H9 (cell line): Measurements from ENCODE around the gene NUDT21. TPM values are rescaled to one million over a fixed set of nuclear protein-coding genes. Genes with fewer than 3 reads are reported as not detected.

ENCODE experiments used
- DNase-seq: peaks from one replicate; pipeline ENCODE4 v3.0.0-alpha.2; 2017
- H2AFZ ChIP-seq: one replicate; pipeline ENCODE4 v1.6.1; 2013; ENCODE audit warnings: mild to moderate bottlenecking, low read length, control low read depth, moderate library complexity
- H2AK5ac ChIP-seq: 2 replicates; pipeline ENCODE4 v1.6.1; 2013; ENCODE audit warnings: low read length, control low read depth, mixed read lengths; ENCODE audit not compliant: insufficient read length
- H2BK120ac ChIP-seq: one replicate; pipeline ENCODE4 v1.6.1; 2013; ENCODE audit warnings: low read depth, mild to moderate bottlenecking, low read length, control low read depth, inconsistent platforms; ENCODE audit not compliant: poor library complexity, severe bottlenecking
- H2BK12ac ChIP-seq: 2 replicates; pipeline ENCODE4 v1.6.1; 2013; ENCODE audit warnings: low read length, control low read depth, mixed read lengths, low read depth; ENCODE audit not compliant: insufficient read length
- H2BK15ac ChIP-seq: 2 replicates; pipeline ENCODE4 v1.6.1; 2013; ENCODE audit warnings: low read depth, low read length, control low read depth
- H2BK20ac ChIP-seq: one replicate; pipeline ENCODE4 v1.6.1; 2013; ENCODE audit warnings: low read depth, mild to moderate bottlenecking, low read length, control low read depth, inconsistent platforms; ENCODE audit not compliant: poor library complexity, severe bottlenecking
- H2BK5ac ChIP-seq: 2 replicates; pipeline ENCODE4 v1.6.1; 2013; ENCODE audit warnings: low read length, control low read depth, mixed read lengths; ENCODE audit not compliant: insufficient read length
- H3K14ac ChIP-seq: 2 replicates; pipeline ENCODE4 v1.6.1; 2013; ENCODE audit warnings: low read length, control low read depth; ENCODE audit not compliant: insufficient read depth
- H3K18ac ChIP-seq: 2 replicates; pipeline ENCODE4 v1.6.1; 2013; ENCODE audit warnings: low read depth, mild to moderate bottlenecking, mixed read lengths, low read length, control low read depth; ENCODE audit not compliant: insufficient read length
- H3K23ac ChIP-seq: 2 replicates; pipeline ENCODE4 v1.6.1; 2013; ENCODE audit warnings: low read length, control low read depth, mixed read lengths, low read depth; ENCODE audit not compliant: insufficient read length
- H3K23me2 ChIP-seq: 2 replicates; pipeline ENCODE4 v1.6.1; 2013; ENCODE audit warnings: low read depth, mild to moderate bottlenecking, mixed read lengths, low read length, control low read depth; ENCODE audit not compliant: insufficient read length, poor library complexity, severe bottlenecking
- H3K27ac ChIP-seq: 2 replicates; pipeline ENCODE4 v1.5.1; 2013; ENCODE audit warnings: low read length, control low read depth, mixed read lengths, low read depth; ENCODE audit not compliant: insufficient read length
- H3K27me3 ChIP-seq: 2 replicates; pipeline ENCODE4 v1.6.1; 2013; ENCODE audit warnings: low read length, control low read depth, inconsistent platforms; ENCODE audit not compliant: insufficient read depth
- H3K4ac ChIP-seq: 2 replicates; pipeline ENCODE4 v1.6.1; 2013; ENCODE audit warnings: low read depth, mild to moderate bottlenecking, control low read depth, inconsistent platforms, low read length, moderate library complexity
- H3K4me1 ChIP-seq: 2 replicates; pipeline ENCODE4 v1.6.1; 2013; ENCODE audit warnings: low read length, control low read depth, inconsistent platforms; ENCODE audit not compliant: insufficient read depth
- H3K4me2 ChIP-seq: 2 replicates; pipeline ENCODE4 v1.6.1; 2013; ENCODE audit warnings: low read length, control low read depth, mixed read lengths; ENCODE audit not compliant: insufficient read length, insufficient read depth
- H3K56ac ChIP-seq: 2 replicates; pipeline ENCODE4 v1.6.1; 2013; ENCODE audit warnings: low read depth, mild to moderate bottlenecking, mixed read lengths, low read length, control low read depth; ENCODE audit not compliant: insufficient read length
- H3K79me1 ChIP-seq: 2 replicates; pipeline ENCODE4 v1.6.1; 2013; ENCODE audit warnings: low read depth, mild to moderate bottlenecking, moderate library complexity, low read length, control low read depth, inconsistent platforms; ENCODE audit not compliant: insufficient read depth, poor library complexity, severe bottlenecking
- H3K79me2 ChIP-seq: 2 replicates; pipeline ENCODE4 v1.6.1; 2013; ENCODE audit warnings: low read length, control low read depth, inconsistent platforms; ENCODE audit not compliant: insufficient read depth
- H3K9ac ChIP-seq: 2 replicates; pipeline ENCODE4 v1.6.1; 2013; ENCODE audit warnings: low read length, control low read depth, mixed read lengths; ENCODE audit not compliant: insufficient read length; ENCODE audit errors: extremely low read depth
- H3K9me3 ChIP-seq: one replicate; pipeline ENCODE4 v1.6.1; 2013; ENCODE audit warnings: low read depth, low read length, inconsistent platforms; ENCODE audit not compliant: control insufficient read depth
- H3T11ph ChIP-seq: one replicate; pipeline ENCODE4 v1.6.1; 2013; ENCODE audit warnings: mild to moderate bottlenecking, low read length, control low read depth, inconsistent platforms
- H4K20me1 ChIP-seq: one replicate; pipeline ENCODE4 v1.6.1; 2013; ENCODE audit not compliant: control insufficient read depth, insufficient read length, insufficient read depth
- H4K5ac ChIP-seq: 2 replicates; pipeline ENCODE4 v1.6.1; 2013; ENCODE audit warnings: low read depth, mild to moderate bottlenecking, mixed read lengths, low read length, control low read depth; ENCODE audit not compliant: insufficient read length
- H4K8ac ChIP-seq: replicated peaks from 2 replicates; pipeline ENCODE4 v1.6.1; 2013; ENCODE audit warnings: low read length, control low read depth, mixed read lengths, low read depth; ENCODE audit not compliant: insufficient read length
- H4K91ac ChIP-seq: 2 replicates; pipeline ENCODE4 v1.6.1; 2013; ENCODE audit warnings: low read depth, mild to moderate bottlenecking, moderate library complexity, mixed read lengths, low read length, control low read depth; ENCODE audit not compliant: insufficient read length
- H3K27ac Mint-ChIP-seq, 3 experiments: 2 replicates in 2 of 3; 3 replicates in 1 of 3; pipeline ENCODE4 v1.8.0; 2020 to 2021; ENCODE audit warnings: mixed read lengths in 3 of 3, mild to moderate bottlenecking in 1 of 3, moderate library complexity in 1 of 3
- H3K27me3 Mint-ChIP-seq: 2 replicates; pipeline ENCODE4 v1.8.0; 2021; ENCODE audit warnings: low read depth, mild to moderate bottlenecking, moderate library complexity, mixed read lengths
- H3K36me3 Mint-ChIP-seq, 3 experiments: 2 replicates in 2 of 3; 3 replicates in 1 of 3; pipeline ENCODE4 v1.8.0; 2020 to 2021; ENCODE audit warnings: low read depth in 3 of 3, mixed read lengths in 3 of 3; ENCODE audit not compliant: insufficient read depth in 1 of 3
- H3K4me1 Mint-ChIP-seq, 2 experiments: 2 replicates each; pipeline ENCODE4 v1.8.0; 2020; ENCODE audit warnings: mixed read lengths in 2 of 2
- H3K4me3 Mint-ChIP-seq, 2 experiments: 2 replicates in 1 of 2; 3 replicates in 1 of 2; pipeline ENCODE4 v1.8.0; 2020 to 2021; ENCODE audit warnings: mild to moderate bottlenecking in 2 of 2, mixed read lengths in 2 of 2, moderate library complexity in 1 of 2
- H3K9me3 Mint-ChIP-seq, 2 experiments: 2 replicates in 1 of 2; 3 replicates in 1 of 2; pipeline ENCODE4 v1.8.0; 2020; ENCODE audit warnings: mild to moderate bottlenecking in 2 of 2, mixed read lengths in 2 of 2, moderate library complexity in 1 of 2
- CTCF ChIP-seq: fragments of 200-600 bp; sonication (generic); conservative IDR thresholded peaks from 3 replicates; pipeline ENCODE4 v1.8.0; 2021; ENCODE audit warnings: antibody characterized with exemption, mild to moderate bottlenecking
- WGBS: extraction: QIAGEN DNeasy Blood & Tissue Kit; methylation state at CpG from one replicate; pipeline ENCODE4 v1.1.7; 2013; ENCODE audit warnings: missing lambda C conversion rate, low lambda C conversion rate, mixed read lengths; ENCODE audit not compliant: insufficient read length; ENCODE audit errors: extremely low coverage; 5-methylcytosine and 5-hydroxymethylcytosine counted together
- total RNA-seq: library from RNA; stranded (reverse); gene quantifications from 2 replicates; pipeline ENCODE4 v1.2.1, GENCODE V29; 2021

The NUDT21 gene
- total RNA-seq, 1 experiment from 2014 or later, result 276 TPM

DNA sequence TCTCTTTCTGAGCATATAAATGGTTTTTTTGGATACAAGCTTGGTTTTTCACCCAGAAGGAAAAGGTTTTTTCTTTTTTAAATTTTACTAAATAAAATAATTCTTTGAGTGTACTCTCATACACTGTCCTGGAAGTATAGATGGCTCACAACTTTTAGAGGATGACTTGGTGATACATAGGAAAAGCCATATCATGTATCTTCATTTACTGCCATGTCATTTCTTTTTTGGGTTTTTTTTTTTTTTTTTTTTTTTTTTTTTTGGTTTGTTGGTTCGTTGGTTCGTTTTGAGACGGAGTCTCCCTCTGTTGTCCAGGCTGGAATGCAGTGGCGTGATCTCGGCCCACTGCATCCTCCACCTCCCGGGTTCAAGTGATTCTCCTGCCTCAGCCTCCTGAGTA, 12.0 kb upstream of the NUDT21 start:
- Mint-ChIP-seq H3K4me3 (no peak overlapping the region), H3K4me1 (no peaks in the 10 kb centered on the region), H3K27me3 (no peaks in the 10 kb centered on the region), H3K36me3 (peaks cover 21 to 82% (median 70%) of the 10 kb centered on the region in 3 experiments; a peak in 6 of 7 replicates), H3K9me3 (no peaks in the 10 kb centered on the region), H3K27ac (no peak overlapping the region)
- Histone ChIP-seq H3K27ac (no peak overlapping the region), H2BK120ac (no peak overlapping the region), H2BK12ac (no peak overlapping the region), H3K4me1 (no peaks in the 10 kb centered on the region), H4K91ac (no peak overlapping the region), H4K8ac (no peak overlapping the region), H4K5ac (no peak overlapping the region), H3K9ac (no peak overlapping the region), H3K27me3 (no peaks in the 10 kb centered on the region), H2AFZ (no peak overlapping the region), H3K23me2 (no peaks in the 10 kb centered on the region), H4K20me1 (no peaks in the 10 kb centered on the region), H3K56ac (no peak overlapping the region), H3K18ac (no peak overlapping the region), H2AK5ac (no peak overlapping the region), H3K9me3 (no peaks in the 10 kb centered on the region), H3K79me1 (no peaks in the 10 kb centered on the region), H2BK5ac (no peak overlapping the region), H2BK15ac (no peak overlapping the region), H3K4me2 (no peak overlapping the region), H3K14ac (no peak overlapping the region), H2BK20ac (no peak overlapping the region), H3K4ac (no peak overlapping the region), H3K23ac (no peak overlapping the region), H3T11ph (no peak overlapping the region), H3K79me2 (no peaks in the 10 kb centered on the region)
- no peak for DNase-seq
- no peak for TF ChIP-seq CTCF
- WGBS, result no CpG with 5 or more reads among the region's 6 CpGs
